Epithelial cell of proximal tubule (primary cell): ENCODE data around the gene MINK1. TPM values are rescaled to one million over a fixed set of nuclear protein-coding genes. Genes with fewer than 3 reads are reported as not detected.

Experiments
- DNase-seq: peaks from one replicate; pipeline ENCODE4 v3.0.0-alpha.2; 2011; ENCODE audit warnings: low read depth
- H3K4me3 ChIP-seq: 2 replicates; pipeline ENCODE4 v1.5.1; 2011; ENCODE audit warnings: low read depth, mild to moderate bottlenecking, low read length
- CTCF ChIP-seq: conservative IDR thresholded peaks from 2 replicates; pipeline ENCODE4 v1.5.1; 2012; ENCODE audit warnings: low read depth, mild to moderate bottlenecking, low read length
- total RNA-seq: library from RNA; depleted of rRNA; stranded (reverse); fragments of >200 nt; gene quantifications from 2 replicates; pipeline ENCODE4 v1.2.3, GENCODE V29; 2015

MINK1 gene
- total RNA-seq, 1 donor from 2014 or later, result 39.9 TPM

- DNase-seq, result no peak
- H3K4me3 ChIP-seq, result no peak overlapping the region
- TF ChIP-seq CTCF, result no peak
Observed at GRCh38 chr17:4937553-4937952, 104.4 kb downstream of the MINK1 start.

- no peak for DNase-seq
- peak overlapping the region; percentile 93 for H3K4me3 ChIP-seq
- no peak for TF ChIP-seq CTCF
Observed at GRCh38 chr17:4938069-4938491, 104.9 kb downstream of the MINK1 start.

DNA sequence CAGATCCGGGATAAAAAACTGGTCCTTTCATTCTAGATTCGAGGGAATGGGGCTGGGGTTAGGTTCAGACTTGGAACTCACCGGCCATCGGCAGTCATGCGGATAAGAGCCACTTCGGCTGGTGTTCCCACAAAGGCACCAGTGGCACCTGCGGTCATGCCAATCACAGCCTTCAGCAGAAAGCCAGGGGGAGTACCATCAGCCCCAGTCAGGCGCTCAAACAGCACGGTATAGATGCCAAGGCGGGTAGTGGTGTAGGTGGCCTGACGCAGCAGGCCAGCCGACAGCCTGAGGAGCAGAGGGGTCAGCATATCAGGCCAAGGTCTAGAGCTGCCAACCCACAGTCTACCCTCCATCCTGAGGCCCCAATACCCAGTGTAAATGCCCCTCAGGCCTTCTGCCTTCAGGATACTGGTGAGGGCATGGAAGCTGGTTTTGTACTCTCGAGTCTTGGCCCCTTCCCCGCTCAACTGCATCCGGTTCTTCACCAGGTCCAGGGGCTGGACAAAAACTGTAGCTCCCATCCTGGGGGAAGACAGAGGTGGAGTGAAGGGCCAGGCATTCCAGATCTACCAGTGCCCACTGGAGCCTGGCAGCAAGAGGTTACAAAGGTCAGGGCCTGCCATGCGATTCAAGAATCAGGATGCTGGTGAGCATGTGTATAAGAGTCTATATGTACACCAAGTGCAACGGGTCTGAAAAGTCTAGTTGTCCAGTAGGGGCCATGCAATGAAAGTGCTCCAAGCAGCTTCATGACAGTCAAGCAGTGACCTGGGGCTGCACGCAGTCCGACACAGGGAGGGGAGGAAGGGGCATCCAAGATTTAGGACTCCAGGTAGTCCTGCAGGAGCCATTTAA is 105.8 kb downstream of the MINK1 start:
- no peak for TF ChIP-seq CTCF
- H3K4me3 ChIP-seq, result peak overlapping the region; percentile 93
- no peak for DNase-seq

- H3K4me3 ChIP-seq, result peak overlapping the region; percentile 93
- no peak for TF ChIP-seq CTCF
- DNase-seq, result no peak
Observed at GRCh38 chr17:4939546-4939795, 106.3 kb downstream of the MINK1 start.

DNA sequence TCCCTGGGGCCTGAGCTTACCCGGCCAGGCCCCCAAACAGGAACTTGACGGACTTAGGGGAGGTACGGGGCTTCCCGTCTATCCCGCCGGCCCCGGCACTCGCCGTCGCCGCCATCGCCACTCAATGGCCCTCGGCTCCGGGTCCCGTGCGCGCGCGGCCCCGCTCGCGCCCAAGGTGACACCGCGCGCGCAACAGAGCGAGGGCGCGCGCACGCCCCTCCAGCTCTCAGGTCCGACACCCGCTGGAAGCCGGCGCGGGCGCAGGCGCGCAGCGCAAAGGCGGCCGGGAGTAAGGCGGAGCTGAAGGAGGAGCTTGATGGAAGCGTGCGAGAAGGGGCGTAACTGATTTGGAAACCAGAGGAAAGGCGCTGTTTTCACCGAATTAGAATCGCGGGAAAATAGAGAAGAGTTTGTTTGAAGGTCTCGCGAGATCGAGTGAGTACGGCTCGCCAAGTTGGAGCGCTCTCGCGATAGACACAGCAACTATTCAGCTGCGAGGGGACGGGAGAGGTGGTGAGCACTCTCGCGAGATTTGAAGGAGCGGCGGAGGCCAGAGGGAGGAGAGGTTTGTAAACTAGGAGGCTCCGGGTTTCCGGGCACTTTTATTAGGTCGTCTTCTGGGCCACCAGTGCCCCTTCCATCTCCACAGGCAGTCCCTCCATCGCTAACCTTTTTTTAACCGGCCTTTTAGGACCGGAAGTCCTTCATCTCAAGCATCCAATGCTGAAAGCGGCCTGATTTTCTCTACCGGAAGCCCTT is 106.8 kb downstream of the MINK1 start, which contains the start of the genes RNF167 and SLC25A11:
TSS of gene RNF167 (plus strand) at position 473 of the 759 bp plus-strand sequence. CDS start 642 bp downstream, outside the sequence.
TSS of gene SLC25A11 (minus strand) at position 251 of the 759 bp plus-strand sequence. CDS start at position 115, 136 bp downstream.
- no peak for TF ChIP-seq CTCF
- H3K4me3 ChIP-seq, result peak within 1 kb of the TSS; percentile 93
- DNase-seq, result peak; percentile 98

DNA sequence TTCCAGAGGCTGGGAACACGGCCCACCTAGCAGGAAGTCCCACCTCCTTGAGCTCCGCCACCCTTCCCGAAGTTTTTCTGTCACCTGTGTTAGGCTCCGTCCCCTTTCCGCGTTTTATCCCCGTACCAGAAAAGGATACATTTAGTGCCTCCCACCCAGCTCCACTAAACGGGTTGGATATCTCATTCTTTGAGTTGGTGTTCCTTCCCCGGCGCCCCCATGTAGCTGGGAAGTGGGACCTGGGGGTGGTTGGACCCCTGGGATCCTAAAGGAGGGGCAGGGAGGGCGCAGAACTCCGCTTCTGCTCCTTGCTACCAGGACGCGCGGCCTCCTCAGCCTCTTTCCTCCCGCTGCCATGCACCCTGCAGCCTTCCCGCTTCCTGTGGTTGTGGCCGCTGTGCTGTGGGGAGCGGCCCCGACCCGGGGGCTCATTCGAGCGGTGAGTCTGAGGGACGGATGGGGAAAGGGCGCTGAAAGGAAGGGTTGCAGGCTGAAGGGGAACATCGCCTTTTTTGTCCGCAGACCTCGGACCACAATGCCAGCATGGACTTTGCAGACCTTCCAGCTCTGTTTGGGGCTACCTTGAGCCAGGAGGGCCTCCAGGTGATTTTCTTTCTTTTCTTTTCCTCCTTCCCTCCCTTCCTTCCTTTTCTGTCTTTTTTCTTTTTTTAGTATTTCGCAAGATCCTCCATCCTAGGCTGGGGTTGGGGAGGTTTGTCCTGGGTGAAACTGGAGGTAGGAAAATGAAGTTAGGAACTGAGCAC is 107.6 kb downstream of the MINK1 start:
- DNase-seq, result no peak
- TF ChIP-seq CTCF, result no peak
- H3K4me3 ChIP-seq, result peak overlapping the region; percentile 93
